Smooth muscle cell (in vitro differentiated cells): ENCODE data around the gene CRAMP1. TPM values are rescaled to one million over a fixed set of nuclear protein-coding genes. Genes with fewer than 3 reads are reported as not detected.

ENCODE experiments used
- DNase-seq: peaks from one replicate; lab custom pipeline; 2025; ENCODE audit not compliant: unreplicated experiment; lab: John Stamatoyannopoulos, UW
- H2AFZ ChIP-seq: fragments of 200-600 bp; sonication (generic); 2 replicates; pipeline ENCODE4 v1.6.0; 2016; ENCODE audit warnings: antibody characterized with exemption, low read depth, mild to moderate bottlenecking
- H3F3A ChIP-seq: fragments of 200-600 bp; sonication (generic); 2 replicates; pipeline ENCODE4 v1.6.0; 2017; ENCODE audit warnings: antibody characterized with exemption, low read depth
- H3K27ac ChIP-seq: fragments of 200-600 bp; sonication (generic); 2 replicates; pipeline ENCODE4 v1.5.1; 2016; ENCODE audit warnings: low read depth, mild to moderate bottlenecking
- H3K27me3 ChIP-seq: fragments of 200-600 bp; sonication (generic); 2 replicates; pipeline ENCODE4 v1.6.1; 2016; ENCODE audit warnings: low read depth, mild to moderate bottlenecking
- H3K36me3 ChIP-seq: fragments of 200-600 bp; sonication (generic); 2 replicates; pipeline ENCODE4 v1.5.1; 2016; ENCODE audit warnings: low read depth
- H3K4me1 ChIP-seq: fragments of 200-600 bp; sonication (generic); 2 replicates; pipeline ENCODE4 v1.5.1; 2016; ENCODE audit warnings: low read depth
- H3K4me2 ChIP-seq: fragments of 200-600 bp; sonication (generic); 2 replicates; pipeline ENCODE4 v1.6.0; 2016; ENCODE audit warnings: mild to moderate bottlenecking
- H3K4me3 ChIP-seq: fragments of 200-600 bp; sonication (generic); 2 replicates; pipeline ENCODE4 v1.5.1; 2016; ENCODE audit warnings: mild to moderate bottlenecking
- H3K79me2 ChIP-seq: fragments of 200-600 bp; sonication (generic); 2 replicates; pipeline ENCODE4 v1.6.0; 2016; ENCODE audit warnings: low read depth, mild to moderate bottlenecking
- H3K9ac ChIP-seq: fragments of 200-600 bp; sonication (generic); 2 replicates; pipeline ENCODE4 v1.6.0; 2016; ENCODE audit warnings: low read depth
- H3K9me3 ChIP-seq: fragments of 200-600 bp; sonication (generic); replicated peaks from 2 replicates; pipeline ENCODE4 v1.5.1; 2016; ENCODE audit warnings: low read depth
- H4K20me1 ChIP-seq: fragments of 200-600 bp; sonication (generic); 2 replicates; pipeline ENCODE4 v1.6.0; 2016; ENCODE audit warnings: low read depth
- CTCF ChIP-seq: fragments of 200-600 bp; sonication (generic); IDR thresholded peaks from 2 replicates; pipeline ENCODE4 v1.5.1; 2017; ENCODE audit warnings: borderline replicate concordance, mild to moderate bottlenecking, antibody characterized with exemption; ENCODE audit not compliant: insufficient read depth, poor library complexity, severe bottlenecking
- WGBS: methylation state at CpG from one replicate; pipeline ENCODE4 v1.1.7; 2016; ENCODE audit warnings: low lambda C conversion rate; 5-methylcytosine and 5-hydroxymethylcytosine counted together
- polyA plus RNA-seq: library from polyadenylated mRNA; unstranded; fragments of >200 nt; fragmentation: Nextera tagmentation; extraction: Ambion mirVana; gene quantifications from 2 replicates; pipeline ENCODE4 v1.2.1, GENCODE V29; 2016
- total RNA-seq: library from RNA; depleted of rRNA; stranded (reverse); fragments of >200 nt; gene quantifications from 2 replicates; pipeline ENCODE4 v1.2.3, GENCODE V29; 2014

The CRAMP1 gene
- total and polyA plus RNA-seq, 2 experiments from 2014 or later = 7.9 to 16.5 TPM

GRCh38 chr16:1639860-1640259 lies 27.7 kb downstream of the CRAMP1 start:
- no peak for TF ChIP-seq CTCF
- Histone ChIP-seq H3K9me3 (no peaks in the 10 kb centered on the region), H2AFZ (no peak overlapping the region), H3K4me1 (no peaks in the 10 kb centered on the region), H3K27me3 (no peaks in the 10 kb centered on the region), H3F3A (no peaks in the 10 kb centered on the region), H3K27ac (no peak overlapping the region), H4K20me1 (peaks cover 49% of the 10 kb centered on the region), H3K79me2 (peaks cover 13% of the 10 kb centered on the region), H3K4me2 (no peak overlapping the region), H3K4me3 (no peak overlapping the region), H3K9ac (no peak overlapping the region), H3K36me3 (no peaks in the 10 kb centered on the region)
- no peak for DNase-seq
- WGBS = 98% methylated on average over 11 of the region's 11 CpGs

DNA sequence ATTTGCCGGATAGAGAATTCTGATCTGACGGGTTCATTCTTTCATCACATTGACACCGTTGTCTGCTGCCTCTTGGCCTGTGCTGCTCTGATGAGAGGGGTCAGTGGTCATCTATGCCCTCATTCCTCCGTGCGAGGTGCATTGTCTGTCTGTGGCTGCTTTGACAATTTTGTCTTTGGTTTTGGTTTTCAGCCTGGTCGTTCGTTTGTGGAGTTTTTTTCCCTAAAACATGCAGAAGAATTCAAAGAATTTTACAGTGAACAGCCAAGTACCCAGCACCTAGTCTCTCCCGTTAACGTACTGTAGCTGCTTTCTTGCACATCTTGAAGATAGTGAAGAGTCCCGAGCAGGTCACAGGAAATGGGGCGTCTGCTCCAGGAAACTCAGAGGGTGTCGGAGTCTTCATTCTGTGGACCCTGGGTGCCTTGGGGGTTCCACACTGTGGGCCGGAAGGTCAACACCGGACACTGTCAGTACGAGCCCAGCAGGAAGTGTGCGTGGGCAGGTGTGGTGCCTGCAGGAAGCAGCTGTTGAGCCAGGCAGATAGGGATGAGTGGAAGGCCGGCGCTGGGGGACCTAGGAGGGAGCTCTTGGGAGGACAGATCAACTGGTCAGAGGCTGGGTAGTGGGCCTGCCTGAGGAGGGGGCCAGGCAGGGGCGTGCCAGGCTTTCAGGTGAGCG lies 28.2 kb downstream of the CRAMP1 start:
- Histone ChIP-seq H3K4me1 (no peaks in the 10 kb centered on the region), H3F3A (no peaks in the 10 kb centered on the region), H3K4me3 (no peak overlapping the region), H3K9me3 (no peaks in the 10 kb centered on the region), H3K27me3 (no peaks in the 10 kb centered on the region), H2AFZ (no peak overlapping the region), H3K27ac (no peak overlapping the region), H3K9ac (no peak overlapping the region), H4K20me1 (peaks cover 49% of the 10 kb centered on the region), H3K4me2 (no peak overlapping the region), H3K79me2 (peaks cover 15% of the 10 kb centered on the region), H3K36me3 (no peaks in the 10 kb centered on the region)
- WGBS = 90% methylated on average over 20 of the region's 20 CpGs
- DNase-seq = no peak
- no peak for TF ChIP-seq CTCF

- Histone ChIP-seq H3K4me1 (peaks cover 1% of the 10 kb centered on the region), H2AFZ (no peak overlapping the region), H4K20me1 (peaks cover 49% of the 10 kb centered on the region), H3K79me2 (peaks cover 15% of the 10 kb centered on the region), H3K9me3 (no peaks in the 10 kb centered on the region), H3K27ac (no peak overlapping the region), H3F3A (peaks cover 5% of the 10 kb centered on the region), H3K4me3 (no peak overlapping the region), H3K36me3 (no peaks in the 10 kb centered on the region), H3K4me2 (no peak overlapping the region), H3K9ac (no peak overlapping the region), H3K27me3 (no peaks in the 10 kb centered on the region)
- TF ChIP-seq CTCF = no peak
- 97% methylated on average over 12 of the region's 12 CpGs for WGBS
- no peak for DNase-seq
Measured at GRCh38 chr16:1641261-1641660, 29.1 kb downstream of the CRAMP1 start.

DNA sequence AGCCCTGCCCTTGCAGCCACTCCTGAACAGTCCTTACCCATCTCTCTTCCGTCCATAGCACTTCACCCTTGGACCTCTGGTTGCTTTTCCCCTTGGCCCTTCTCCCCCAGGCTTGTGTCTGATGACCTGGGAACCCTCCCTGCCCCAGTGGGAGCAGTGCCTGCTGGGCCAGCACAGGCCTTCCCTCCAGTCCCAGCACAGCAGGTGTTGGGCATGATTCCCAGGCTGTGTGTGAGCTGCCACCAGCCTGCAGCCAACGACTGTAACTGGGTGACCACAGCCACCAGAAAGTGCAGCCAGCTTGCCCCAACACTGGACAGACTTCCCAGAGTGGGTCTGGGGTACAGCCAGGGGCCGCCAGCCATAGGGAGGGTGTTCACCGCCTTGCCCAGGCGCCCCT lies 30.0 kb downstream of the CRAMP1 start:
- Histone ChIP-seq H3K4me2 (no peak overlapping the region), H3F3A (peaks cover 11% of the 10 kb centered on the region), H2AFZ (no peak overlapping the region), H3K27me3 (no peaks in the 10 kb centered on the region), H3K79me2 (peaks cover 8% of the 10 kb centered on the region), H3K9me3 (no peaks in the 10 kb centered on the region), H3K36me3 (no peaks in the 10 kb centered on the region), H3K9ac (no peak overlapping the region), H3K27ac (no peak overlapping the region), H3K4me1 (peaks cover 4% of the 10 kb centered on the region), H3K4me3 (no peak overlapping the region), H4K20me1 (peaks cover 49% of the 10 kb centered on the region)
- TF ChIP-seq CTCF = no peak
- 96% methylated on average over 5 of the region's 5 CpGs for WGBS
- no peak for DNase-seq
